H1 (cell line): ENCODE data around the gene ZNRF2. TPM values are rescaled to one million over a fixed set of nuclear protein-coding genes. Genes with fewer than 3 reads are reported as not detected.

Source experiments
- CTCF ChIA-PET: fragments of 300-600 bp; sonication (Branson Sonifier 250); formaldehyde crosslinking; loops from one replicate; lab custom pipeline; 2021; ENCODE audit not compliant: partially characterized antibody; lab: Charles Lee
- POLR2A ChIA-PET: fragments of 300-600 bp; sonication (Branson Sonifier 250); formaldehyde crosslinking; loops from one replicate; lab custom pipeline; 2021; ENCODE audit warnings: inconsistent platforms; ENCODE audit not compliant: partially characterized antibody; lab: Charles Lee
- DNase-seq, 2 experiments: peaks; one replicate each; pipeline versions ENCODE4 v3.0.0 to v3.0.0-alpha.2; 2010 to 2022; ENCODE audit warnings: low spot score in 2 of 2, low read depth in 1 of 2, mixed read lengths in 1 of 2
- FAIRE-seq: peaks from 2 replicates; lab custom pipeline; 2011; peaks lifted over from hg19 to GRCh38; lab: Jason Lieb, UNC
- H2AFZ ChIP-seq: 2 replicates; pipeline ENCODE4 v1.8.1; 2012; ENCODE audit warnings: low read length, inconsistent platforms
- H2AK5ac ChIP-seq: 2 replicates; pipeline ENCODE4 v1.6.1; 2013; ENCODE audit warnings: low read depth, low read length
- H2BK120ac ChIP-seq: replicated peaks from 2 replicates; pipeline ENCODE3; 2013; ENCODE audit warnings: low read depth, low read length, inconsistent platforms
- H2BK12ac ChIP-seq: 2 replicates; pipeline ENCODE4 v1.6.1; 2013; ENCODE audit warnings: low read depth, low read length
- H2BK15ac ChIP-seq: 2 replicates; pipeline ENCODE4 v1.6.1; 2013; ENCODE audit warnings: low read length
- H2BK20ac ChIP-seq: 2 replicates; pipeline ENCODE4 v1.6.1; 2013; ENCODE audit warnings: low read length
- H2BK5ac ChIP-seq: 2 replicates; pipeline ENCODE4 v1.6.1; 2013; ENCODE audit warnings: low read depth, low read length
- H3K14ac ChIP-seq: 2 replicates; pipeline ENCODE4 v1.6.1; 2013; ENCODE audit warnings: inconsistent platforms; ENCODE audit not compliant: insufficient read length
- H3K18ac ChIP-seq: 2 replicates; pipeline ENCODE4 v1.6.1; 2013; ENCODE audit warnings: low read length; ENCODE audit errors: extremely low read depth
- H3K23ac ChIP-seq: 2 replicates; pipeline ENCODE4 v1.6.1; 2013; ENCODE audit warnings: inconsistent platforms; ENCODE audit not compliant: insufficient read length
- H3K23me2 ChIP-seq: 2 replicates; pipeline ENCODE4 v1.6.1; 2013; ENCODE audit warnings: low read depth, low read length
- H3K27ac ChIP-seq: 2 replicates; pipeline ENCODE4 v1.6.1; 2011; ENCODE audit warnings: low read depth, low read length, inconsistent platforms
- H3K27me3 ChIP-seq, 4 experiments: replicated peaks in 1 of 4; 1 replicate in 1 of 4; 2 replicates in 3 of 4; pipeline versions ENCODE4 v1.6.1 to v1.8.1; 2011 to 2013; ENCODE audit warnings: low read length in 3 of 4, mild to moderate bottlenecking in 3 of 4, inconsistent platforms in 2 of 4, mixed read lengths in 2 of 4, moderate library complexity in 1 of 4; ENCODE audit not compliant: control insufficient read depth in 3 of 4, insufficient read depth in 3 of 4; ENCODE audit errors: extremely low read depth in 1 of 4
- H3K36me3 ChIP-seq, 4 experiments: 2 replicates each; pipeline versions ENCODE4 v1.6.1 to v1.8.1; 2011 to 2013; ENCODE audit warnings: mild to moderate bottlenecking in 4 of 4, low read length in 3 of 4, moderate library complexity in 2 of 4, control low read depth in 1 of 4, inconsistent platforms in 1 of 4; ENCODE audit not compliant: insufficient read depth in 4 of 4, control insufficient read depth in 2 of 4
- H3K4ac ChIP-seq: replicated peaks from 2 replicates; pipeline ENCODE3; 2013; ENCODE audit warnings: low read length, low read depth, mixed read lengths, inconsistent platforms; ENCODE audit not compliant: insufficient read length
- H3K4me1 ChIP-seq, 4 experiments: replicated peaks in 1 of 4; 1 replicate in 1 of 4; 2 replicates in 3 of 4; pipeline versions ENCODE4 v1.6.1 to v1.8.1; 2011 to 2013; ENCODE audit warnings: low read length in 3 of 4, inconsistent platforms in 2 of 4, mixed read lengths in 1 of 4; ENCODE audit not compliant: insufficient read depth in 4 of 4, control insufficient read depth in 3 of 4
- H3K4me2 ChIP-seq, 2 experiments: 2 replicates each; pipeline versions ENCODE4 v1.6.1 to v1.8.1; 2011 to 2013; ENCODE audit warnings: low read depth in 2 of 2, low read length in 2 of 2, control low read depth in 1 of 2, inconsistent platforms in 1 of 2, mild to moderate bottlenecking in 1 of 2; ENCODE audit not compliant: insufficient read depth in 1 of 2
- H3K4me3 ChIP-seq, 4 experiments: fragments of 200-600, 300-600 bp in 1 of 4; sonication (generic), shearing (Covaris generic), sonication (Bioruptor Twin) in 1 of 4; 2 replicates each; pipeline versions ENCODE4 v1.5.1 to v1.8.1; 2011 to 2016; ENCODE audit warnings: low read length in 4 of 4, low read depth in 3 of 4, control low read depth in 2 of 4, inconsistent platforms in 2 of 4, mild to moderate bottlenecking in 2 of 4, mixed read lengths in 1 of 4, moderate library complexity in 1 of 4; ENCODE audit not compliant: insufficient read depth in 2 of 4; ENCODE audit errors: extremely low read depth in 1 of 4
- H3K56ac ChIP-seq: replicated peaks from 2 replicates; pipeline ENCODE3; 2013; ENCODE audit warnings: low read depth, mild to moderate bottlenecking, mixed read lengths, low read length, inconsistent platforms; ENCODE audit not compliant: insufficient read length
- H3K79me1 ChIP-seq: 2 replicates; pipeline ENCODE4 v1.6.1; 2013; ENCODE audit warnings: low read depth, low read length, control low read depth
- H3K79me2 ChIP-seq, 2 experiments: 2 replicates each; pipeline versions ENCODE4 v1.6.1 to v1.8.1; 2012 to 2013; ENCODE audit warnings: low read length in 2 of 2, mild to moderate bottlenecking in 2 of 2, inconsistent platforms in 1 of 2; ENCODE audit not compliant: insufficient read depth in 2 of 2, control insufficient read depth in 1 of 2
- H3K9ac ChIP-seq, 4 experiments: replicated peaks in 1 of 4; 1 replicate in 1 of 4; 2 replicates in 3 of 4; pipeline versions ENCODE4 v1.6.1 to v1.8.1; 2011 to 2013; ENCODE audit warnings: low read depth in 3 of 4, low read length in 3 of 4, control low read depth in 2 of 4, mild to moderate bottlenecking in 2 of 4, moderate library complexity in 2 of 4, inconsistent platforms in 1 of 4; ENCODE audit errors: extremely low read depth in 1 of 4
- H3K9me3 ChIP-seq, 2 experiments: 2 replicates each; pipeline versions ENCODE4 v1.6.1 to v1.8.1; 2012 to 2013; ENCODE audit warnings: mild to moderate bottlenecking in 2 of 2, moderate library complexity in 2 of 2, control low read depth in 1 of 2, inconsistent platforms in 1 of 2, low read depth in 1 of 2, low read length in 1 of 2, mixed read lengths in 1 of 2; ENCODE audit not compliant: insufficient read depth in 2 of 2
- H4K20me1 ChIP-seq, 2 experiments: replicated peaks in 1 of 2; 2 replicates each; pipeline versions ENCODE3 to v1.8.1; 2011 to 2013; ENCODE audit warnings: inconsistent platforms in 2 of 2, low read length in 2 of 2, mild to moderate bottlenecking in 1 of 2; ENCODE audit not compliant: insufficient read depth in 2 of 2, control insufficient read depth in 1 of 2
- H4K5ac ChIP-seq: 2 replicates; pipeline ENCODE4 v1.6.1; 2013; ENCODE audit warnings: low read length, low read depth, mixed read lengths, inconsistent platforms; ENCODE audit not compliant: insufficient read length
- H4K8ac ChIP-seq: 2 replicates; pipeline ENCODE4 v1.8.0; 2013; ENCODE audit warnings: mild to moderate bottlenecking, moderate library complexity, low read length, inconsistent platforms; ENCODE audit not compliant: insufficient read depth; ENCODE audit errors: extremely low read depth
- H4K91ac ChIP-seq: replicated peaks from 2 replicates; pipeline ENCODE3; 2013; ENCODE audit warnings: low read length, mixed read lengths, inconsistent platforms; ENCODE audit not compliant: insufficient read length
- SIN3A ChIP-seq, 2 experiments: IDR thresholded peaks in 1 of 2; conservative IDR thresholded peaks in 1 of 2; 2 replicates each; pipeline ENCODE4 v1.6.1; 2011 to 2012; ENCODE audit warnings: low read length in 2 of 2, improper control_type of control experiment in 1 of 2, low read depth in 1 of 2, mild to moderate bottlenecking in 1 of 2
- WGBS, 2 experiments: shearing (Covaris generic) in 1 of 2; methylation state at CpG; one replicate each; pipeline versions ENCODE4 v1.1.6 to v1.1.7; 2013 to 2015; ENCODE audit warnings: low lambda C conversion rate in 2 of 2, mixed read lengths in 2 of 2, inconsistent platforms in 1 of 2, low coverage in 1 of 2, missing lambda C conversion rate in 1 of 2; ENCODE audit not compliant: insufficient replicate concordance in 2 of 2, insufficient coverage in 1 of 2, insufficient read length in 1 of 2; ENCODE audit errors: extremely low coverage in 1 of 2, missing lambda C conversion rate in 1 of 2; 5-methylcytosine and 5-hydroxymethylcytosine counted together
- polyA plus RNA-seq, 7 experiments: library from polyadenylated mRNA; depleted of rRNA in 3 of 7; stranded (reverse) in 5 of 7; unstranded in 2 of 7; fragments of >200 nt in 5 of 7; fragments of 200-250 nt in 2 of 7; gene quantifications; 1 replicate in 5 of 7; 2 replicates in 1 of 7; 4 replicates in 1 of 7; pipeline versions ENCODE4 v1.2.1 to v1.2.3, GENCODE V29; 2011 to 2013; ENCODE audit warnings: missing spikeins in 2 of 7, mixed read lengths in 2 of 7
- total RNA-seq: library from RNA; stranded (reverse); fragmentation: NEBNext Ultra II Directional; extraction: Animal tissue kit (Norgen Biotek cat#: 25700); gene quantifications from 2 replicates; pipeline ENCODE4 v1.2.1, GENCODE V29; 2021

ZNRF2 gene
- total and polyA plus RNA-seq, 2 of the 8 experiments (the other 6 are each of a cell fraction or from before 2014, with no cell fraction given): 2.9 to 16.2 TPM

DNA sequence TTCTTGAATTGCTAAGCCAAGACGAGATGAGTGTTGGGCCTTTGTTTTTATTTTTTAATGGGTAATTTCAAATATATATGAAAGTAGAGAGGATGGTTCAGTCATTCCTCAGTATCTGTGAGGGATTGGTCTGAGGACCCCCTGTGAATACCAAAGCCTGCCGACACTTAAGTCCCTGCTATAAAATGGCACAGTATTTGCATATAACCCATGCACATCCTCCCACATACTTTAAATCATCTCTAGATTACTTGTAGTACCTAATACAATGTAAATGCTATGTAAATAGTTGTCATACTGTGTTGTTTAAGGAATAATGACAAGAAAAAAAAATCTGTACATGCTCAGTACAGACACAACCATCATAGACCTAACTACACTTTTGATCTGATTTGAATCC lies 120.8 kb downstream of the ZNRF2 start:
- ChIA-PET POLR2A (interaction anchor here (0.9 kb wide), 1 partner anchor 9 kb away, joined by 3 read pairs; no protein-coding TSS in a partner anchor), CTCF (interaction anchor here (0.7 to 1.2 kb wide), 2 partner anchors 9 to 156 kb away, joined by 3 to 4 read pairs; no protein-coding TSS in a partner anchor)
- Histone ChIP-seq H2BK12ac (no peak overlapping the region), H2BK20ac (no peak overlapping the region), H3K27ac (no peak overlapping the region), H4K91ac (no peak overlapping the region), H2BK15ac (no peak overlapping the region), H3K18ac (no peak overlapping the region), H3K9me3 (no peaks in the 10 kb centered on the region), H3K14ac (no peak overlapping the region), H3K79me1 (no peaks in the 10 kb centered on the region), H2BK5ac (no peak overlapping the region), H3K23me2 (no peaks in the 10 kb centered on the region), H4K5ac (no peak overlapping the region), H3K4ac (no peak overlapping the region), H2AFZ (no peak overlapping the region), H2BK120ac (no peak overlapping the region), H3K27me3 (no peaks in the 10 kb centered on the region), H3K4me1 (no peaks in the 10 kb centered on the region), H3K56ac (no peak overlapping the region), H3K4me3 (no peak overlapping the region), H3K36me3 (no peaks in the 10 kb centered on the region; a peak in 1 of 8 replicates), H2AK5ac (no peak overlapping the region), H3K9ac (no peak overlapping the region), H4K20me1 (no peaks in the 10 kb centered on the region), H3K79me2 (no peaks in the 10 kb centered on the region), H4K8ac (no peak overlapping the region), H3K23ac (no peak overlapping the region), H3K4me2 (no peak overlapping the region)
- DNase-seq (no peak), FAIRE-seq (no peak)
- TF ChIP-seq SIN3A (conservative IDR thresholded peaks at IDR 0.05 in 1 of 2, IDR thresholded peaks at IDR 0.05 in 1 of 2; ENCODE audit: low read depth in 1 of 2, low read length in 2 of 2): no peak
- WGBS, 2 experiments: 91% methylated on average over 2 of the region's 2 CpGs; no CpG with 5 or more reads in 1 of the 2 experiments
